IMR-90 (cell line): ENCODE results near the gene PRKAG2. TPM values are rescaled to one million over a fixed set of nuclear protein-coding genes. Genes with fewer than 3 reads are reported as not detected.

ENCODE experiments used
- ATAC-seq: fragments of 200-7000 bp; cut with Tn5 transposase; 2 replicates; pipeline ENCODE4 v1.9.1; 2020; ENCODE audit warnings: low read depth, mild to moderate bottlenecking, moderate library complexity
- BruUV-seq: library from RNA; stranded (reverse); fragments of 400-500 nt; replicated peaks from 2 replicates; lab custom pipeline; 2021; lab: Mats Ljungman, UMichigan
- CTCF ChIA-PET: fragments of 300-600 bp; formaldehyde crosslinking; extraction: SDS; loops from one replicate; lab custom pipeline; 2021; ENCODE audit warnings: antibody characterized with exemption; lab: Yijun Ruan, JAX
- POLR2A ChIA-PET: fragments of 300-600 bp; sonication (Branson Sonifier 250); formaldehyde crosslinking; loops from one replicate; lab custom pipeline; 2022; ENCODE audit warnings: antibody characterized with exemption; ENCODE audit not compliant: unreplicated experiment; lab: Charles Lee
- DNase-seq: peaks from one replicate; pipeline ENCODE4 v3.0.0; 2013
- H2AFZ ChIP-seq: replicated peaks from 2 replicates; pipeline ENCODE3; 2013; ENCODE audit warnings: low read length, mild to moderate bottlenecking; ENCODE audit not compliant: poor library complexity
- H2AK5ac ChIP-seq: 2 replicates; pipeline ENCODE4 v1.6.1; 2013; ENCODE audit warnings: low read depth, low read length, inconsistent platforms
- H2AK9ac ChIP-seq: replicated peaks from 2 replicates; pipeline ENCODE3; 2013; ENCODE audit warnings: mild to moderate bottlenecking, low read depth, low read length, moderate library complexity; ENCODE audit not compliant: poor library complexity
- H2BK120ac ChIP-seq: 2 replicates; pipeline ENCODE4 v1.6.1; 2013; ENCODE audit warnings: low read depth, low read length, inconsistent platforms
- H2BK15ac ChIP-seq: 3 replicates; pipeline ENCODE4 v1.6.1; 2013; ENCODE audit warnings: low read depth, low read length, inconsistent platforms
- H2BK20ac ChIP-seq: 2 replicates; pipeline ENCODE4 v1.6.1; 2013; ENCODE audit warnings: low read depth, mild to moderate bottlenecking, inconsistent platforms, low read length, moderate library complexity
- H2BK5ac ChIP-seq: 2 replicates; pipeline ENCODE4 v1.6.1; 2013; ENCODE audit warnings: mild to moderate bottlenecking, low read depth, low read length, inconsistent platforms; ENCODE audit not compliant: poor library complexity, severe bottlenecking
- H3K14ac ChIP-seq: replicated peaks from 2 replicates; pipeline ENCODE4 v1.6.1; 2013; ENCODE audit warnings: low read depth, low read length, inconsistent platforms
- H3K18ac ChIP-seq: 2 replicates; pipeline ENCODE4 v1.6.1; 2013; ENCODE audit warnings: low read depth, low read length, control low read depth
- H3K23ac ChIP-seq: 2 replicates; pipeline ENCODE4 v1.6.1; 2013; ENCODE audit warnings: low read depth, low read length, inconsistent platforms
- H3K27ac ChIP-seq: 2 replicates; pipeline ENCODE4 v1.5.1; 2013; ENCODE audit warnings: mild to moderate bottlenecking, control low read depth, low read length; ENCODE audit not compliant: insufficient read depth
- H3K27me3 ChIP-seq: 2 replicates; pipeline ENCODE4 v1.6.1; 2013; ENCODE audit warnings: low read length; ENCODE audit not compliant: control insufficient read depth, insufficient read depth
- H3K36me3 ChIP-seq: 2 replicates; pipeline ENCODE4 v1.6.1; 2013; ENCODE audit warnings: low read length, mixed read lengths; ENCODE audit not compliant: control insufficient read depth, insufficient read depth
- H3K4ac ChIP-seq: 2 replicates; pipeline ENCODE4 v1.6.1; 2013; ENCODE audit warnings: low read depth, low read length, inconsistent platforms
- H3K4me1 ChIP-seq: 2 replicates; pipeline ENCODE4 v1.6.1; 2013; ENCODE audit warnings: low read length, mixed read lengths; ENCODE audit not compliant: control insufficient read depth, insufficient read depth
- H3K4me2 ChIP-seq: 2 replicates; pipeline ENCODE4 v1.6.1; 2013; ENCODE audit warnings: low read depth, mild to moderate bottlenecking, control low read depth, low read length, moderate library complexity
- H3K4me3 ChIP-seq: 2 replicates; pipeline ENCODE4 v1.5.1; 2013; ENCODE audit warnings: low read depth, mild to moderate bottlenecking, control low read depth, low read length, moderate library complexity; ENCODE audit not compliant: insufficient read depth
- H3K56ac ChIP-seq: 2 replicates; pipeline ENCODE4 v1.6.1; 2013; ENCODE audit warnings: low read length, inconsistent platforms; ENCODE audit not compliant: insufficient read depth; ENCODE audit errors: extremely low read depth
- H3K79me1 ChIP-seq, 2 experiments: 2 replicates each; pipeline ENCODE4 v1.6.1; 2013; ENCODE audit warnings: low read length in 2 of 2, inconsistent platforms in 1 of 2, low read depth in 1 of 2
- H3K9ac ChIP-seq: 2 replicates; pipeline ENCODE4 v1.6.1; 2013; ENCODE audit warnings: low read depth, low read length, control low read depth
- H3K9me1 ChIP-seq: 2 replicates; pipeline ENCODE4 v1.6.1; 2013; ENCODE audit warnings: low read length, inconsistent platforms; ENCODE audit not compliant: insufficient read depth
- H3K9me3 ChIP-seq: 2 replicates; pipeline ENCODE4 v1.6.1; 2013; ENCODE audit warnings: low read length; ENCODE audit not compliant: control insufficient read depth, insufficient read depth
- H4K20me1 ChIP-seq: 2 replicates; pipeline ENCODE4 v1.6.1; 2013; ENCODE audit warnings: low read length, inconsistent platforms; ENCODE audit not compliant: insufficient read depth
- H4K5ac ChIP-seq: 2 replicates; pipeline ENCODE4 v1.6.1; 2013; ENCODE audit warnings: mild to moderate bottlenecking, low read depth, low read length, control low read depth
- H4K8ac ChIP-seq, 2 experiments: 2 replicates each; pipeline ENCODE4 v1.6.1; 2013; ENCODE audit warnings: low read depth in 2 of 2, low read length in 2 of 2, control low read depth in 1 of 2, inconsistent platforms in 1 of 2
- H4K91ac ChIP-seq: 2 replicates; pipeline ENCODE4 v1.6.1; 2013; ENCODE audit warnings: low read depth, low read length, inconsistent platforms; ENCODE audit not compliant: insufficient read depth
- CEBPB ChIP-seq: IDR thresholded peaks from 2 replicates; pipeline ENCODE4 v1.6.1; 2012; ENCODE audit warnings: low read depth, low read length, improper control_type of control experiment
- WGBS, 2 experiments: methylation state at CpG; one replicate each; pipeline versions ENCODE4 v1.1.5 to v1.1.7; 2013; ENCODE audit warnings: missing lambda C conversion rate in 2 of 2; ENCODE audit not compliant: insufficient read length in 1 of 2; ENCODE audit errors: extremely low coverage in 2 of 2; 5-methylcytosine and 5-hydroxymethylcytosine counted together
- dilution Hi-C: fragments of 300-500 bp; cut with HindIII; formaldehyde crosslinking; loops from one replicate; pipeline ENCODE4 v1.14.3; 2018; ENCODE audit warnings: low sequenced_read_pairs; ENCODE audit not compliant: unreplicated experiment
- in situ Hi-C: fragments of 300-500 bp; cut with MboI; formaldehyde crosslinking; loops from 3 replicates; pipeline ENCODE4 v1.14.3; 2019; ENCODE audit warnings: low sequenced_read_pairs, inconsistent platforms, mixed read lengths
- intact Hi-C: fragments of 100-400 bp; cut with micrococcal nuclease; formaldehyde crosslinking; loops from 2 replicates; pipeline ENCODE4 v1.10.0; 2022
- polyA plus RNA-seq, 3 experiments: library from polyadenylated mRNA; depleted of rRNA; stranded (reverse); fragments of >200 nt; gene quantifications; 2 replicates each; pipeline ENCODE4 v1.2.3, GENCODE V29; 2012; ENCODE audit warnings: low replicate concordance in 1 of 3
- total RNA-seq: library from RNA; depleted of rRNA; stranded (reverse); fragments of >200 nt; gene quantifications from 2 replicates; pipeline ENCODE4 v1.2.3, GENCODE V29; 2012

PRKAG2 gene
- total and polyA plus RNA-seq, 2 of the 4 experiments (the other 2 are of a cell fraction), result 15.4 to 21.6 TPM

DNA sequence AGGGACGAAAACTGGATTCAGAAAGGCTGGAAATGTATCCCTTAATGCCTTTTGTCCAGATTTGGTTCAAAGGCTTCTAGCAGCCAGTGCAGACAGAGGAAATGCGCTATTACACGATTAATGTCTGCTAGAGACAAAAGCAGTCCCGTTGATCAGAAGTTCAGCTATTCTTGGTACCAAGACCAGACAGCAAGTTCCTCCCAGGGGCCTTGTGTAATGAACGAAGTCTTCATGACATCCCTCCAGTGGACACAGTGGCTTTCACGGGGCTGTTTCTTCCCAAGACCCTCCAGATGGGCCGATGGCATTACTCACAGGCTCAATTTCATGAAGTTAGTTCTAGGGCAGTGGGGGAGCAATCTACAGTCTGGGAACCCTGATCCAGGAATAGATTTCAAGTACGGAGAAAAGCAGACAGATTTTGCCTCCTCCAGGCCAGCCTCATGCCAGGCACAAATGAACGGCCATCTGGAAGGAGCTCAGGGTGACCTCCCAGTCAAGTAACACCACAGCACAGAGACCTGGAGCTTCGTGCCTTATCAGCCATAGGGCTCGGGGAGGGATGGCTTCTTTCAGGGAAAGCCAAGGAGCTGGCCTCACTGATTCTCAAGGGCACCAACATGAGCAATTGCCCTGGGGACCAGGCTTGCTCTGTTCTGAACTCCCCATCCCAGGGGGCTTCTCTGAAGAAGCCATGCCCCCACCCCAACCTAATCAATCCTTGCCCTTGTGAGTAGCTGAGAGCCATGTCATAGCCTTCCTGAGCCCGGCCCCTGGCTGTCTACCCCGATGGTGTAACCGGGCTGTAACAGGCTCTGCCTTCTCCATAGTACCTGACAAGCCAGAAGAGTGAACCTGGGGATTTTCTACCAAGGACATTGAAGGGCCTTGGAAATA is 101.1 kb downstream of the PRKAG2 start:
- Histone ChIP-seq H3K9ac (no peak overlapping the region), H3K9me1 (0 out of 2 replicates have a peak, but pooled peaks cover 3% of the 10 kb centered on the region), H3K23ac (no peak overlapping the region), H3K4me3 (no peak overlapping the region), H4K5ac (no peak overlapping the region), H3K18ac (no peak overlapping the region), H2AK9ac (no peak overlapping the region), H4K8ac (no peak overlapping the region), H3K4me2 (no peak overlapping the region), H2BK15ac (no peak overlapping the region), H3K4ac (no peak overlapping the region), H3K14ac (no peak overlapping the region), H3K27me3 (peaks cover 72% of the 10 kb centered on the region), H3K79me1 (no peaks in the 10 kb centered on the region), H2BK20ac (no peak overlapping the region), H3K4me1 (no peaks in the 10 kb centered on the region), H2AFZ (no peak overlapping the region), H3K56ac (no peak overlapping the region), H3K9me3 (peaks cover 10% of the 10 kb centered on the region), H2BK5ac (no peak overlapping the region), H4K91ac (no peak overlapping the region), H3K36me3 (no peaks in the 10 kb centered on the region), H3K27ac (no peak overlapping the region), H4K20me1 (no peaks in the 10 kb centered on the region), H2BK120ac (no peak overlapping the region), H2AK5ac (no peak overlapping the region)
- in situ Hi-C loops, result no loop called here
- DNase-seq (no peak), ATAC-seq (no peak)
- TF ChIP-seq CEBPB, result no peak
- CTCF ChIA-PET, result no interaction called here
- POLR2A ChIA-PET, result no interaction called here
- WGBS, 2 experiments, result 68% methylated on average over 4 of the region's 14 CpGs; no CpG with 5 or more reads in 1 of the 2 experiments
- intact Hi-C loops, result no loop called here
- no TSS peak for BruUV-seq
- dilution Hi-C loops, result no loop called here
